Measurements from ENCODE around the gene SS18L1.

Gene SS18L1

GRCh38 chr20:62177307-62177706 is 33.7 kb downstream of the SS18L1 start:
- no peak for DNase-seq

GRCh38 chr20:62178316-62179161 is 35.0 kb downstream of the SS18L1 start:
- DNase-seq, result no peak

- DNase-seq, result no peak
These were observed 35.6 kb downstream of the SS18L1 start for GRCh38 chr20:62179162-62179504.

- DNase-seq, result no peak
These were observed 38.2 kb downstream of the SS18L1 start for GRCh38 chr20:62181808-62182207.

GRCh38 chr20:62182469-62183425 is 39.2 kb downstream of the SS18L1 start, which contains the start of gene MTG2:
Gene MTG2 (plus strand): TSS chr20:62183028. CDS start chr20:62193421, 10,393 bp downstream.
- peak; percentile 82 for DNase-seq

- DNase-seq, result no peak
These were observed 40.0 kb downstream of the SS18L1 start for GRCh38 chr20:62183426-62184142.

- DNase-seq, result no peak
These were observed 42.5 kb downstream of the SS18L1 start for GRCh38 chr20:62186096-62186426.

- DNase-seq, result no peak
These were observed 43.6 kb downstream of the SS18L1 start for GRCh38 chr20:62186887-62187866.

- no peak for DNase-seq
These were observed 47.3 kb downstream of the SS18L1 start for GRCh38 chr20:62190639-62191411.

GRCh38 chr20:62191781-62192559 is 48.4 kb downstream of the SS18L1 start:
- DNase-seq, result no peak

- DNase-seq, result no peak
These were observed 49.1 kb downstream of the SS18L1 start for GRCh38 chr20:62192635-62193034.

GRCh38 chr20:62193079-62194025 is 49.8 kb downstream of the SS18L1 start:
- DNase-seq, result no peak

- no peak for DNase-seq
These were observed 51.5 kb downstream of the SS18L1 start for GRCh38 chr20:62195075-62195405.

GRCh38 chr20:62195736-62196135 is 52.2 kb downstream of the SS18L1 start:
- DNase-seq, result no peak

GRCh38 chr20:62196286-62196685 is 52.7 kb downstream of the SS18L1 start:
- no peak for DNase-seq

GRCh38 chr20:62197311-62197710 is 53.7 kb downstream of the SS18L1 start:
- no peak for DNase-seq

- no peak for DNase-seq
These were observed 54.2 kb downstream of the SS18L1 start for GRCh38 chr20:62197801-62198200.

- no peak for DNase-seq
These were observed 54.9 kb downstream of the SS18L1 start for GRCh38 chr20:62198496-62198895.

GRCh38 chr20:62198931-62199330 is 55.4 kb downstream of the SS18L1 start:
- no peak for DNase-seq

All from NCI-H2081 treated with DMSO at 0.1 percent for 48 hours (cell line).